ENCODE results near the gene CKAP4.

The CKAP4 gene

DNA sequence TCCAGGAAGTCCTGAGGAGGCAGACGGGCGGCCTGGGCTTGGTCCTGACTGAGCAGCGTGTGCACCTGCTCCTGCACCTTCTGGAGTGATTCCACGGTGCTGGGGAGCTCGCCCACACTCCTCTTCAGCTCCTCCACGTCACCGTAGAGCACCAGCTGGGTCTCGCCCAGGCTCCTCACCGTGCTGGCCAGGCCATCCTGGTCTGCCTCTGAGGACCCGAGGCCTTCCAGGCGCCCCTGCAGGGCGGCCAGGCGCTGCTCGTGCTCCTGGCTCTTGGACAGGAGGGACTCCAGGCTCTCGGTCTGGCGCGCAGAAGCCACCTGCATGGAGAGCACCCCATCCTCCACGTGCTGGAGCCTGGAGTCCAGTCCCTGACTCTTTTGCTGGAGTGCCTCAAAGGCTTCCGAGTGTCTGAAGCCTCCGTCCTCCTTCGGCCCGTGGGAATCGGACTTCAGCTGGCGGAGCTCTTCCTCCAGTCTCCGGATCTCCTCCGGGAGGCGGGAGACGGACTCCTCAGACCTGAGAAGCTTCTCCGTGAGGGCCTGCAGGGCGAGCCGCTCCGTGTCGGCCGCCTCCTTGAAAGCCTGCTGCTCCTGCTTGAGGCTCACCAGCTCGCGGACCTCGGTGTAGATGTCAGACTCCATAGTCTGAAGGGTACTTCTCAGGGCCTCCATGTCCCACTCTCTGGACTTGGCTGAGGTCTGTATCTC lies 8.4 kb downstream of the CKAP4 start:
- DNase-seq: no peak

DNA sequence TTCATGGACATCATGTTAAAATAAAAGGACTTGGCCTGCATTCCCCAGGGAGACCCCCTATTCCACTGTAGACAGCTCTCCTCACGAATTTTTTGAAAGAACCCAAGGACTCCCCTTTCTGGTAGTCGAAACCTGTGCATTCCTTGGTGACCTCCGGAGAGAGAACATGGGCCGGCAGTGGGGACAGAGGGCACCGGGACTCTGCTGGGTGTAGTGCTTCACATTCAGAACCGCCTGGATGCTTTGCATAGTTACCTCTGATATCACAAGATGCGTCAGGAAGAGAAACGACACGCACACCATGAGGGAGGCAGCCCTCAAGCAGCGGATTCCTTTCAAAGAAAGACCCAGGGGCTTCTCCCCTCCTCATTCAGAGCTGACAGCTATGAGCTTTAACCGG lies 9.7 kb downstream of the CKAP4 start:
- DNase-seq: no peak

DNA sequence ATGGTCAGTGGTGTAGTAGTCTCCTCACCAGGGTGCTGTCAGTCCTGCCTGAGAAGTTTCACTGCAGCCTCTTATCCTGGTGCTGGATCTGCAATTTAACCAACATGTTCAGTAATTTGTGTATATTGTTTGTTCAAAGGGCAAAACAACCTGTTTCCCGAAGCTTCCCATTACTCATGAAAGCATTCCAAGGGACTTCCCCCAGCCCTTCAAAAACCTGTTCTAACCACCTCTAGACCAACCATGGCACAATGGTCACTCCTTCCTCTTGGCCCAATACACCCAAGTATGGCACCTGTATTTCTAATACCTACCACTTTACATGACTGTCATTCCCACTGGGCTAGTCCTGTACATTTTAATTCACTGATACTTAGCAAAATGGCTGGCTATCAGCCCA lies 12.1 kb downstream of the CKAP4 start:
- DNase-seq: no peak

DNA sequence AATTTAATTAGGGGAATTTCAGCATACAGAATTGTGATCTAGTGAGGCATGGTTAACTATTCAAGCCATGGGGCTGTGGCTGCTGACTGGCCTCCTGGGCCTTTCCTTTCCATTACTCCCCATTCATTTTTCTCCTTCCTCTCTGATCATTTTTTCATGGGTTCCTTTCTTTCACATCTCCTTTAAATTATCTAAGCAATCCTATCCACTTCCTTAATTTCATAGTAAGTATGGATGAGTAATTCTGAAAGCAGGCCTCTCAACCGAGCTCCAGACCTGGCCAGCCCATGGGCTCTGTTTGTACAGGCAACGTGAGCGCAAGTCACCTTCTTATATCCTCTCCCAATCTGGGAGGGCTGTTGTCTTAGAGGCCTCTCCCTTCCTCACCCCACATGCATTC lies 13.4 kb downstream of the CKAP4 start:
- no peak for DNase-seq

DNA sequence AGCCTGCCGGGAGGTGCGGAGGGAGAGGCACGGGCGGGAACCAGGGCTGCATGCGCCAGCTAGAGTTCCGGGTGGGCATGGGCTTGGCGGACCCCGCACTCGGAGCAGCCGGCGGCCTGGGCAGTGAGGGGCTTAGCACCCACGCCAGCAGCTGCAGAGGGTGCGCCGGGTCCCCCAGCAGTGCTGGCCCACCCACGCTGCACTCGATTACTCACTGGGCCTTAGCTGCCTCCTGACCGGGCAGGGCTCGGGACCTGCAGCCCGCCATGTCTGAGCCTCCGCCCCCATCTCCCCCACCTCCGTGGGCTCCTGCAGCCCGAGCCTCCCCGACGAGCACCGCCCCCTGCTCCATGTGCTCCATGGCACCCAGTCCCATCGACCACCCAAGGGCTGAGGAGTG lies 14.8 kb downstream of the CKAP4 start:
- DNase-seq: no peak

DNA sequence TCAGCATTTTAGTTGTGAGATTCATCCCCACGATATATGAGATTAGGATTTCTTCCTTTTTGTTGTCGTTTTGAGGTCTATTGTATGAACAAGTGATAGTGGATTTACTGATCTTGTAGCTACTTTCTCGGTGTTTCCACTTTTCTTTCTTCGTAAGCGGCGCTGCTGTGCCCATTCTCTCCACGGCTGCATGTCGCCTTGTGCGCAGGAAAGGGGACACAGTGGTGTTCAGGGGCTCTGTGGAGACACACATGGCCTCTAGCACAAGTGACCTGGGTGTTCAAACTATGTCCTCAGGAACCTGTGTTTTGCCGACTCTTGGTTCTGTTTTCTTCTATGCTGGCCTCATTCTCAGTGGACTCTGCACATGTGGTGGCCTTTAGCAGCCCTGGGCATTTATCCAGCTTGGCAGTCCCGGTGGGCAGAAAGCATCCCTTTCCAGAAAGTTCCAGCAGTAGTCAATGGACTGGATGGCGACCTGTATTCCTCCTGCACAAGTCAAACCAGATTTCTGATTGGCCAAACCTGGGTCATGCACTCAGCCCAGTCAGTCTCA lies 18.7 kb downstream of the CKAP4 start:
- no peak for DNase-seq

DNA sequence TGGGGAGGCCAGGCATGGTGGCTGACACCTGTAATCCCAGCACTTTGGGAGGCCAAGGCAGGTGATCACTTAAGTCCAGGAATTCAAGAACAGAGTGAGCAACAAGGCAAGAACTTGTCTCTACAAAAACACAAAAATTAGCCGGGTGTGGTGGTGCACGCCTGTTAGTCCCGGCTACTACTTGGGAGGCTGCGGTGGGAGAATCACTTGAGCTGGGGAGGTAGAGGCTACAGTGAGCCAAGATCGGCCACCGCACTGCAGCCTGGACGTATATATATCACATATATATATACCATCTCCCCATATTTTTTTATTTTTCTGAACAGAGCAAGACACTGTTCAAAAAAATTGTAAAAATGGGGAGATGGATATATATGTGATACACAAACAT lies 19.5 kb downstream of the CKAP4 start:
- DNase-seq: no peak

DNA sequence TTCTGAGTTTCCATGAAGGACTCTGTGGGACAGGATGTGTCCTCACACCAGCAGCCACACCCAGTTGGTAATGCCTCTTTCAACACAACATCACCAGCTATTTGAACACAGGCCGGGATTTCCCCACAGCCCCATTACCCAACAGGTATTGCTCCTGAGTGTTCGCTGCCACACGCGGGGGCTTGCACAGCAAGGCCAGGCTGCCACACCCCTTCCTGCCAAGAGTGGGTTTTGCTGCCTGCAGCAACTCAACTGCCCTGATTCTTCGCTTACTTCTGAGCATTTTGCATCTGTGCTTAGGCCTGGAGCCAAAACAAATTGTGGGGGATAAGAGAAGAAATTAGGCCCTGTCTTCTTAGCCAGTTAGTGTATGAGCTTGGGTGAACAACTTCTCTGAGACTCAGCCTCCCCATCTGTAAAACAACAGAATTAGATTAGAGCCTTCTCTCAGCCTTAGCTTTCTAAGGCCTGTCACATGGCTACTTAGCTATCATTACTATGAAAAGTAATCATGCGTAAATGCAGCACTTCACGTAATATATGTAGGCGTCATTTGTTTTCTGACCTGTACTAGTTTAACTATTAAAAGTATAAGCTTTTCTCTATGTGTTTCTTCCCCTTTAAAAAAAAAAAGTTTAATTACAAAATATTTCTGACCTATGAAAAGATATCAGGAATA lies 20.0 kb downstream of the CKAP4 start:
- no peak for DNase-seq

DNA sequence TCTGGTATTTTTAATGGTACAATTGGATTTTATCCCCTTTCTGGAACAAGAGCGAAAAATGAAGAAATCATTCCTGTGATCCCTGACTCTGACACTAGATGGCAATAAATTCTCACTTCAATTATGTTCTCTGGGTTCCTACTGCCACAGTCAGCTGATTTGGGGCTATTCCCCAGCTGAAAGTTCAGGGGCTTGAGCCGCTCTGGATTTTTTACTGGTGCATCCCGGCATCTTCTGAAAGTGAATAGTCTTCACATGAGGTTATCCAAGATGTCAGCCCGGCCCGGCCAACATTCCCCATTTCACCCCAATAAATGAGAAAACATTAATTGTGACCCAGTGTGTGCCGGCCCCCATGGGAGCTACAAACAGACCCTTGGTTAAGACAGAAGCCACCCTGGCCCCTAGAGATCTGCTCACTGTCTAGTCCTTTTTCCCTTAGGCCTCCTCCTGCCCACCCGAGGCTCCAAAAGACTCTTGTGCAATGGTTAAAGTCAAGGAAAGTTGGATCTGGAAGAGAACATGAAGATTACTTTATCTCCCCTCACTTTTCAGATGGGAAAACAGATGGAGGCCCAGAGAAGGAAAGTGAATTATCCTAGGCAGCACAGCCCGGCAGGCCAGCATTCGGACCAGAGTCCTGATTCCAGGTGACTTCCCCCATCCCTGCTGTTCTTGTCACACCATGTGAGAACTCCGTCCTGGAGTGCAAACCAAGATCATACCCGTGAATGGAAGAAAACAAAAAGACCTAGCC lies 20.8 kb downstream of the CKAP4 start:
- DNase-seq: peak; percentile 8 to 47

DNA sequence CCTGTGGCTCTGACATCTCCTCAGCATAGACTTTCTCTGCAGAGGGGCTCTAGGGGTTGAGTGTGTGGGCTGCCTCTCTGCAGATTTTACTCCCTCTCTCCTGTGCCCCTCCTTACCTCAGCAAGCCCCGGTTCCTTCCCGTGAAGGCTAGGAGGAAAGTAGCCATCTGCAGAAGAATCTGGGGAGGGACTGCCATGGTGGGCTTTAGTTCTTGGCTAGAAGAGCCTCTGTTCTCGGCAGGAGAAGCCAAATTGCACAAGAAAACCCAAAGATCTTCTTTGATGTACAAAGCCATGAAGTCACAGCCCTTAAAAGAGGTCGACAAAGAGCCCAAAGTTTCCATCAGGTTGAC lies 23.5 kb downstream of the CKAP4 start:
- no peak for DNase-seq

DNA sequence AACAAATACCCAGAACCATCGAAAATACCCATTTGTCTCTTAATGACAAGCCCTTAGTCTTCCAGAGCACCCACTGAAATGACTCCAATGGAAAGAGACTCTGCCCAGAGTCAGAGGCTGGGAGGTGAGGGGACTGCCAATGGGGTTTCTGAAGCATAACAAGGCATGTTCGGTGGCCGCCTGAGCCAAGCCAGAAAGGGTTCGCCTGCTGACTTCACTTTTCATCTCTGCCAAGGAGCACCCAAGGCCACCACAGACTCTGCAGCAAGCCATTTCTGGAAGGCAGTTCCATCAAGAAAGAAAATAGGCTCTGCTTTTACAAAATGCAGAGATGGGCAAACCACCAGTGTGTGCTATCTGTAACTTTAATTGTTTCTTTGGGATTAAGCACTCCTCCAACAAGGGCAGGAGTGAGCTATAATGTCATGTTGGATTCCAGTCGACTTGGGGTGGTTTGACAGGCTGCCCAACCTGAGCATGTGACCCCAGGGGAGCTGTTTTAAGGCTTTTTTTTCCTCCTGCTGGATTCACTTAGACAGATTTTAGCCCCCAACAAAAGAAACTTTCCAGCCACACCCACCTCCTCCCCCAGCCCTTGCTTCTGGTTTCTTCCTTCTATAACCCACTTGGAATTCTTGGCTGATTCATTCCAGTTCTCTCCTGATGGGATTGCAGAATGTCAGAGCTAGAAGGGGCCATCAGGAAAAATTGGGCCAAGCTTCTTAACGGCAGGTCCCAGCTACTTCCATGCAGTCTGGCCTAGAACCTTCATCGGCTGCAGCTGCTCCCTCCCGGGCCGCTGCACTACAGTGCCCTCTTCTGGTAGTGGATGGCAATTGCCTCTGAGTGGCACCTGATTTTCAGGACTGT lies 24.1 kb downstream of the CKAP4 start:
- peak; percentile 24 to 58 for DNase-seq

DNA sequence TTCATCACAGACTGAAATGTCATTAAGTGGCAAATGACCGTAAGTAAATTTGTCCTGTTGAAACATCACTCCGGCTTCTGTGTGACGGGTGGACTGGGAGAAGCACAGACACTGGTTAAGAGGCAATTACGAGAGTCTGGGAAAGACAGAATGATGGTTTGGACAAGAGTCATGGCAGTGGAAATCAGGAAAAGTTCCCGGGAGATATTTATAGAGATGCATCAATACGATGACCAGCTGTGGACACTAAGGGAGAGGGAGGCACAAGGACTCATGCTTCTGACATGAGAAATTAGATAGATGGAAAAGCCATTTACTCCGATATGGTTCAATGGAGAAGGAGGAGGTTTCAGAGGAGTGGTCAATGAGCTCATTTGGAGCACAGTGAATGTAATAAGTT lies 27.3 kb downstream of the CKAP4 start:
- DNase-seq: no peak

DNA sequence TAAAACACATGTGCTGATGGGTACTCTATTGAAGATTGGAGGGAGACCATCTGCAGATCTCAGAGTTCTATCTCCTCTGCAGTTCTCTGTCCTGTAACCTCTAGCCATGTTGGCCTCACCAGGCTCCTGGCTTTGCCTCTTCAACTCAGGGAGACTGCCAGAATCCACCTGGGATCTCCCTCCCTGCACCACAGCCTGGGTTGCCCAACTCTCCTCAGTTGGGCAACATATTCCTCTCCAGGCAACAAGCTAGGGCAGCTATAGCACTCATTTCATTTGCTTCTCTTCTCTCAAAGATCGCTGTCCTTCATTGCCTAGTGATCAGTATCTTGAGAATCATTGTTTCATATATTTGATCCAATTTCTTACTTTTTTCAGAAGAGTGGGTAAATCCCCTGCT lies 28.8 kb downstream of the CKAP4 start:
- DNase-seq: no peak

DNA sequence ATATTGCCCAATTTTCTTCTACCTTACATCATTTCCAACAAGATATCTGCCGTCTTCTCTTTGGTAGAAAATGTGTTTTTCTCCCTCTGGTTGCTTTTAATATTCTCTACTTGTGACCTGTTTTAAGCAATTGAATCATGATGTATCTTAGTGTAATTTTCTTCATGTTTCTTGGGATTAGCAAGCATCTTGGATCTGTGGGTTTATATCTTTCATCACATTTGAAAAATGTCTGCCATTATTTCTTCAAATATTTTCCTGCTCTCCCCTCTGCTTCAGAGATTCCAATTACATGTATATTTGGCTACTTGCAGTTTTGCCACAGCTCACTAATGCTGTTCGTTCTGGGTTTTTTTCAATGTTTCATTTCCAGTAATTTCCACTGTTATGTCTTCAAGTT lies 30.1 kb downstream of the CKAP4 start:
- no peak for DNase-seq

DNA sequence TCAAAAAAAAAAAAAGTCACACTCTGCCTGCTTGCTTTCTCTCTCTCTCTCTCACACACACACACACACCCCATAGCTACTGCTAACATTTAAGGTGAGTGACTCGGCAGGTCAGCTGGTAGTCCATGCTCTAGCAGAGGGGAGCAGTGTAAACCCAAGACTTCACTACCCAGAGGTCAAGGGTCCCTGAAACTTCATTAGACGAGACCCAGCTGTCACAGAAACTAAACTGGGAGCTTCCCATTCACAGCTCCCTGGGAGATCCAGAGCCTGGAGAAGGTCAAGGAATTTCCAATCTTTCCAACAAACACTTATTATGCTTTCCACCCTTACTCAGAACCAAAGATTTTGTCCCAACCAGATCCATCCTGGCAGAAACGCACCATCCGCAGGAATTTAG lies 33.2 kb downstream of the CKAP4 start:
- DNase-seq: no peak

DNA sequence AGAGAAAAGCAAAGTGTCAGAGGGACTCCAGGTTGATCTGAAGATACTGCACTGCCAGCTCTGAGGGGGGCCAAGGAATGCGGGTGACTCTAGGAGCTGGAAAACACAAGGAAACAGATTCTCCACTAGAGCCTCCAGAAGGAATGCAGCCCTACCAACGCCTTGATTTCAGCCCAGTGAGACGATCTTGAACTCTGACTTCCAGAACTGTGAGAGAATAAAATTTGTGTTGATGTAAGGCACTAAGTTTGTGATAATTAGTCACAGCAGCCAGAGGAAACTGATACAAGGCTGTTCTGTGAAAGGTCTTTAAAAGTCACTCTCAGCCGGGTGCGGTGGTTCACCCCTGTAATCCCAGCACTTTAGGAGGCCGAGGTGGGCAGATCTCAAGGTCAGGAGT lies 34.2 kb downstream of the CKAP4 start:
- DNase-seq: no peak

DNA sequence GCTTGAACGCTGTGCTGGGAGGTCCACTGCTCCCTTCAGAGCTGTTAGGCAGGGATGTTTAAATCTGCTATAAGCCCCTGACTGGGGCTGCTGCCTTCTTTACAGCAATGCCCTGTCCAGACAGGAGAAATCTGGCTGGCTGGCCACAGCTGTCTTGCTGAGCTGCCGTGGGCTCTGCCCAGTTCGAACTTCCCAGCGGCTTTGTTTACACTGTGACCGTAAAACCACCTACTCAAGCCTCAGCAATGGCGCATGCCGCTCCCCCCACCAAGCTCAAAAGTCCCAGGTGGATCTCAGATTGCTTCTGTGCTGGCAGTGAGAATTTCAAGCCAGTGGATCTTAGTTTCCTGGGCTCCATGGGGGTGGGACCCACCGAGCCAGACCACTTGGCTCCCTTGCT lies 35.8 kb downstream of the CKAP4 start:
- no peak for DNase-seq

DNA sequence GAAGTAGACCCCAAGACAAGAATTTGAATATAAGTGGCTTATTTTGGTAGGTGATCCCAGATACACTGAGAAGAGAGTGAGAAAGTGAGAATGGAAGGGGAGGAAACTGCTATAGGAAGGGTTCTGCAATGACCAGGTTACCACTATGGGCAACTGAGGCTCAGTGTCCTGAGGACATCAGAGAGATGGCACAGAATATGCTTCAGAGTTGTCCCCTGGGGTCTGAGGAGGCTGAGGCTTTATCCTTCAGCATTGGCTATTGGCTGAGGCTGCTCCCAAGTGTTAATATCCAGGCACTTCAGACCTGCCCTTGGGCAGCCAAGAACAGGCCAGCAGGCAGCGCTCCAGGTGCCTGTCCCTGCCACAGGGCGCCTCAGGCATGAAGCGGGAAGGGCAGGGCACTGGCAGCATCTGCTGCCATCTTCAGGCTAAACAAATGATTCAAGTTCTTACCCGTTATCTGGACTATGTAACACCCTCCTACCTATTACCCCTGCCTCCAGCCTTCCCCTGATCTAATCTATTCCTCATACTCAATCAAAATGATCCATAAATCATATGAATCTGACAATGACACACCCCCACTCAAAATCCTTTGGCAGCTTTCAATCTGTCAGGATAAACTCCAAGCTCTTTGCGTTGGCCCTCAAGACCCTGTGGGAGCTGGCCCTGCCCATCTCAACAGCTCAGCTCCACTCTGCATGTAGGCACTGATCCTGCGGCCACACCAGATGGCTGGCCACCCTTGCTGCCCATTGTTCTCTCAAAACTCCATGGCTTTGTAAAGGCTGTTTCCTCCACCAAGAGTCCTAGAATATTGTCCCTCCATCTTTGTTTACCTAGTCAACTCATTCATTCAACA lies 42.4 kb downstream of the CKAP4 start:
- DNase-seq: peak in 1 of 2 experiments; percentile 16

DNA sequence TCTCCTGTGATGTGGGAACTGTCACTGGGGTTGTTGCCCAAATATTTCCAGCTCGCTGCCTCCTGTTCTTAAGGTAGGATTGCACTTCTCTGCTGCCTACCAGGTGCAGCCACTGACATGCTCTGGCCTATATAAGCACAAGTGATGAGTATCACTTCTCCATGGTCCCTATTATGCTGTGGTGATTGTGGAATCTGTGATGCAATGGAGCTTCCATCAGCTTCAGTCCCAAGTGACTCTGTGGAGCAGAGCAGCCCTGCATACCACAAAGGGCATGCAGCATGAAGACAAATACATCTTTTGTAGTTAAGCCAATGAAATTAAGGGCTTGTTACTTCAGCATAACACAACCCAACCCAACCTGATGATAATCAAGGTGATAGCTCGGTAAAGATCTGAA lies 43.5 kb downstream of the CKAP4 start:
- no peak for DNase-seq

DNA sequence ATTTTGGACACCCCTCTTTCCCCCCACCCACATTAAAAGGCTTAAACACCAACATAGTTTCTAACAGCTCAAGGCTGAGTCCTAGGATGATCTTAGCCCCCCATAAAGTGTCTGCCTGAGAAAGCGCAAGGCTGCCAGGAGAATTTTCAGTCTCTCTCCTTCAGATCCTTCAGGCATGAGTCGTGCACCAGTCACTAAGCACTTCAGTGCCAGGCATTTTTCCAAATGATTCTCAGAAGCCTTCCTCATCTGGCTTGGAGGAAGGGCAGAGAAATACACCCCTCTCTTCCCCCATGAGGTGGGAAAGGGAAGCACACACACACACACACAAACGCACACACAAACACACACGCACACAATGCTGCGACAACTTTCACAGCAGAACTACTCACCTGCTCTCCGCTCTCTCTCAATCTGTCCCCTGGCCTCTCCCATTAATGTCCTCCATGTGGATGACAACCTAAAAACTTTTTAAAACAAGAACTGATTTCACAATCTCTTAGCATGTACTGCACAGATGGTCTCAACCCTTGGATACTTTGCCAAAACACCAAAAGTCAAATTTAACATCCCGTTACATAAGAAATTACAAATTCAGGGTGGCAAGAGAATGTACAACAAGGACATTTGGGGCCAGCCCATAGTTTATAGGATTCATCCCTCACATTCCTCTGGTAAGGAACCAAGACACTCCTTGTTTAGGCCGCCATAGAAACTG lies 49.8 kb downstream of the CKAP4 start:
- no peak for DNase-seq

DNA sequence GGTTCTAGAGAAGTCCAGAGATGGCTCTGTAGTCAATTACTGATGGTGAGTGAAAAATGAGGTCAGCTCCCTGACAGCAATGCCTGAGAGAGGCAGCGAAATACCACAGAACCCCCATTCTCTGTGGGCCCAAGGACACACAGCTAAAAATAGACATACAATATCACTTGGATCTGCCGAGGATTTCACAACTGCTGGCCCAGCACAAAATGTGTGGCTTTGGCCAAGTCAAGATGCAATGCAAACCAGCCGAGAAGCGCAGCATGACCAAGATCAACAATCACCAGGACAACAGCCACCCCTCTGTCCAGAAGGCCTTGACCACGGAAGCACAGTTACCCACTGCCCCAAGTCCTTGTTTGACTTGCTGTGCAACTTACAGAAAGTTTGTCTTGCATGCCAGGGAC lies 52.2 kb downstream of the CKAP4 start:
- no peak for DNase-seq

All from NCI-H1930 (cell line).